ENCODE data around the gene SPECC1.

DNA sequence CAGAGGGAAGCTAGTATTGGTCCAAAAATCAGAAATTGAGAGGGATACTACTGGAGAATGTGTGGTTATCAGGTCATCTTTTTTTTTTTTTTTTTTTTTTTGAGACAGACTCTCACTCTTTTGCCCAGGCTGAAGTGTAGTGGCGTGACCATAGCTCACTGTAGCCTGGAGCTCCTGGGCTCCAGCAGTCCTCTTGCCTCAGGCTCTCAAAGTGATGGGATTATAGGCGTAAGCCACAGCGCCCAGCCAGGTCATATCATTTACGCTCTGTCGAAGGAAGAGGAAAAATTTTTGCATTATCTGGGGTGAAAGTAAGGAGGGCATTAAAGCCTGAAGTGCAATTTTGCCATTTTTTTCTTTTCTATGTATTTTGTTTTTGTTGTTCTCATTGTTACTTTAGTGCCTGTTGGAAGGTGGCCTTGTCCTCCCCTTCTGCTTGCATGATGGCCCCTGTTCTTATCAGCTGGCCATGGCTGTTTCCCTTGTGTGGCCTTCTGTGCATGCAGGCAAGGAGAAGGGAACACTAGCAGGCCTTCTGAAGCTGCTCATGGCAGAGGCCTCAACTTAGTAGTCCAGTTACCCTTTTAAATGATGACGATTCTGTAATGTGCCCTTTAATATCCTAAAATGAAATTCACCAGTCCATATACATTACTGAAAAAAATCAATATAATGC lies 118.3 kb downstream of the SPECC1 start:
- no peak for TF ChIP-seq MAX (IDR thresholded peaks at IDR 0.05; ENCODE audit: low read depth, low read length)
- no peak for TF ChIP-seq CTCF (IDR thresholded peaks at IDR 0.05; ENCODE audit: low read depth, low read length)

Data from NB4 (cell line).